Glutamatergic neuron (in vitro differentiated cells): ENCODE results near the gene PDLIM5. TPM values are rescaled to one million over a fixed set of nuclear protein-coding genes. Genes with fewer than 3 reads are reported as not detected.
A peak's percentile ranks its signal among the peaks of the same experiment; 100 is the strongest.

Experiments used
- DNase-seq: peaks from one replicate; pipeline ENCODE4 v3.0.0; 2022
- H3K27ac Mint-ChIP-seq: one replicate; pipeline ENCODE4 v1.8.0; 2020; ENCODE audit warnings: mild to moderate bottlenecking, mixed read lengths, inconsistent platforms; ENCODE audit not compliant: unreplicated experiment
- H3K27me3 Mint-ChIP-seq: one replicate; pipeline ENCODE4 v1.8.0; 2020; ENCODE audit warnings: mild to moderate bottlenecking, moderate library complexity, mixed read lengths, inconsistent platforms; ENCODE audit not compliant: unreplicated experiment
- H3K36me3 Mint-ChIP-seq: one replicate; pipeline ENCODE4 v1.8.0; 2020; ENCODE audit warnings: mild to moderate bottlenecking, mixed read lengths, inconsistent platforms; ENCODE audit not compliant: unreplicated experiment
- H3K4me1 Mint-ChIP-seq: one replicate; pipeline ENCODE4 v1.8.0; 2020; ENCODE audit warnings: mild to moderate bottlenecking, low read depth, mixed read lengths, inconsistent platforms; ENCODE audit not compliant: unreplicated experiment
- H3K4me3 Mint-ChIP-seq: one replicate; pipeline ENCODE4 v1.8.0; 2020; ENCODE audit warnings: mild to moderate bottlenecking, mixed read lengths, inconsistent platforms; ENCODE audit not compliant: unreplicated experiment
- H3K9me3 Mint-ChIP-seq: one replicate; pipeline ENCODE4 v1.8.0; 2020; ENCODE audit warnings: mild to moderate bottlenecking, moderate library complexity, mixed read lengths, inconsistent platforms; ENCODE audit not compliant: unreplicated experiment
- CTCF ChIP-seq: fragments of 200-600 bp; sonication (generic); IDR thresholded peaks from one replicate; pipeline ENCODE4 v1.5.0; 2021; ENCODE audit not compliant: partially characterized antibody, unreplicated experiment
- total RNA-seq: library from RNA; stranded (reverse); fragmentation: NEBNext Ultra II Directional; extraction: Animal tissue kit (Norgen Biotek cat#: 25700); gene quantifications from one replicate; pipeline ENCODE4 v1.2.1, GENCODE V29; 2021; ENCODE audit not compliant: unreplicated experiment

PDLIM5 gene
- total RNA-seq, 1 donor from 2014 or later: 32.7 TPM

GRCh38 chr4:94452476-94453371, 982 bp downstream of the PDLIM5 start:
- Mint-ChIP-seq H3K4me3 (peak overlapping the region; percentile 97), H3K9me3 (peaks cover 2% of the 10 kb centered on the region), H3K27ac (peak overlapping the region; percentile 86), H3K27me3 (peaks cover 2% of the 10 kb centered on the region), H3K36me3 (no peaks in the 10 kb centered on the region), H3K4me1 (peaks cover 14% of the 10 kb centered on the region)
- TF ChIP-seq CTCF: no peak
- DNase-seq: peak; percentile 54

GRCh38 chr4:94453391-94453963, 1.7 kb downstream of the PDLIM5 start:
- H3K36me3 Mint-ChIP-seq: no peaks in the 10 kb centered on the region
- H3K9me3 Mint-ChIP-seq: peaks cover 2% of the 10 kb centered on the region
- H3K27ac Mint-ChIP-seq: no peak overlapping the region
- H3K27me3 Mint-ChIP-seq: peaks cover 2% of the 10 kb centered on the region
- peaks cover 15% of the 10 kb centered on the region for H3K4me1 Mint-ChIP-seq
- no peak for TF ChIP-seq CTCF
- peak overlapping the region; percentile 97 for H3K4me3 Mint-ChIP-seq
- no peak for DNase-seq

- H3K4me3 Mint-ChIP-seq: no peak overlapping the region
- H3K9me3 Mint-ChIP-seq: peaks cover 2% of the 10 kb centered on the region
- no peak for DNase-seq
- H3K27ac Mint-ChIP-seq: no peak overlapping the region
- no peaks in the 10 kb centered on the region for H3K36me3 Mint-ChIP-seq
- H3K4me1 Mint-ChIP-seq: peaks cover 15% of the 10 kb centered on the region
- peaks cover 2% of the 10 kb centered on the region for H3K27me3 Mint-ChIP-seq
- no peak for TF ChIP-seq CTCF
Measured at GRCh38 chr4:94454405-94454804, 2.7 kb downstream of the PDLIM5 start.

- no peak overlapping the region for H3K27ac Mint-ChIP-seq
- no peak overlapping the region for H3K4me3 Mint-ChIP-seq
- TF ChIP-seq CTCF: no peak
Measured at GRCh38 chr4:94455081-94455480, 3.3 kb downstream of the PDLIM5 start.

GRCh38 chr4:94457692-94458106, 6.0 kb downstream of the PDLIM5 start:
- Mint-ChIP-seq H3K4me3 (no peak overlapping the region), H3K4me1 (peaks cover 14% of the 10 kb centered on the region), H3K27ac (no peak overlapping the region), H3K9me3 (peaks cover 1% of the 10 kb centered on the region), H3K36me3 (no peaks in the 10 kb centered on the region), H3K27me3 (peaks cover 2% of the 10 kb centered on the region)
- TF ChIP-seq CTCF: no peak
- DNase-seq: no peak

More at GRCh38 chr4:94455081-94455480, 3.3 kb downstream of the PDLIM5 start:
- Mint-ChIP-seq H3K4me1 (peaks cover 18% of the 10 kb centered on the region), H3K36me3 (no peaks in the 10 kb centered on the region), H3K27me3 (peaks cover 2% of the 10 kb centered on the region), H3K9me3 (peaks cover 2% of the 10 kb centered on the region)
- no peak for DNase-seq
